Measurements from ENCODE around the gene MKRN2. TPM values are rescaled to one million over a fixed set of nuclear protein-coding genes. Genes with fewer than 3 reads are reported as not detected.

MKRN2 gene
- total RNA-seq, 1 experiment from 2014 or later: 18.2 TPM

GRCh38 chr3:12608376-12608775, 51.5 kb downstream of the MKRN2 start:
- CTCF ChIA-PET: interaction anchor here (0.6 kb wide), 2 partner anchors 21 to 170 kb away, joined by 3 read pairs; no protein-coding TSS in a partner anchor

More at GRCh38 chr3:12608376-12608775, 51.5 kb downstream of the MKRN2 start:
- H3K27ac Mint-ChIP-seq: no peak overlapping the region
- POLR2A ChIA-PET: interaction anchor here (0.6 kb wide), 1 partner anchor 37 kb away, joined by 3 read pairs; no protein-coding TSS in a partner anchor
- TF ChIP-seq SOX15 (CRISPR knock-in tag; IDR thresholded peaks at IDR 0.05) (no peak), USF2 (CRISPR knock-in tag; IDR thresholded peaks at IDR 0.05) (no peak), KAT7 (CRISPR knock-in tag; IDR thresholded peaks at IDR 0.05; ENCODE audit: borderline replicate concordance) (no peak), ZNF396 (CRISPR knock-in tag; IDR thresholded peaks at IDR 0.05; ENCODE audit: borderline replicate concordance) (no peak), STAT6 (CRISPR knock-in tag; conservative IDR thresholded peaks at IDR 0.05; ENCODE audit: low read depth) (no peak), ZNF219 (CRISPR knock-in tag; IDR thresholded peaks at IDR 0.05; ENCODE audit: borderline replicate concordance) (no peak), NFE2L1 (CRISPR knock-in tag; IDR thresholded peaks at IDR 0.05) (no peak), GTF2I (CRISPR knock-in tag; conservative IDR thresholded peaks at IDR 0.05) (no peak), AFF4 (CRISPR knock-in tag; IDR thresholded peaks at IDR 0.05; ENCODE audit: borderline replicate concordance) (no peak), ZMAT4 (CRISPR knock-in tag; IDR thresholded peaks at IDR 0.05) (no peak), TEAD1 (CRISPR knock-in tag; IDR thresholded peaks at IDR 0.05) (no peak), AR (CRISPR knock-in tag; IDR thresholded peaks at IDR 0.05) (no peak), ZNF425 (CRISPR knock-in tag; conservative IDR thresholded peaks at IDR 0.05) (no peak), MAX (CRISPR knock-in tag; IDR thresholded peaks at IDR 0.05) (no peak), ETV6 (CRISPR knock-in tag; IDR thresholded peaks at IDR 0.05) (no peak), CTCF (IDR thresholded peaks at IDR 0.05) (no peak), ATF6 (CRISPR knock-in tag; IDR thresholded peaks at IDR 0.05) (no peak), ZNF232 (CRISPR knock-in tag; IDR thresholded peaks at IDR 0.05) (no peak)
- ATAC-seq (no peak), DNase-seq (ENCODE audit: low spot score) (no peak)
- peaks cover under 1% of the 10 kb centered on the region for H3K4me1 Mint-ChIP-seq
- H3K27me3 Mint-ChIP-seq (ENCODE audit: low read depth): no peaks in the 10 kb centered on the region
- no peaks in the 10 kb centered on the region for H3K9me3 Mint-ChIP-seq
- H3K4me3 Mint-ChIP-seq: no peak overlapping the region
- peaks cover 42% of the 10 kb centered on the region for H3K36me3 Mint-ChIP-seq

Data from WTC11 (cell line).